Effector memory CD4-positive, alpha-beta T cell (primary cell): Measurements from ENCODE around the gene CSF1.
A peak's percentile ranks its signal among the peaks of the same experiment; 100 is the strongest.
"Not testable (repeated sequence)": the region's sequence is repeated elsewhere in the genome, so short reads cannot be mapped to it uniquely, and the experiment has no call there.

ENCODE experiments used
- DNase-seq, 3 donors: peaks; one replicate each; pipeline ENCODE4 v3.0.0-alpha.2; 2020
- H3K27ac ChIP-seq: 2 replicates; pipeline ENCODE4 v1.7.0; 2013; ENCODE audit warnings: mild to moderate bottlenecking, low read length, moderate library complexity; ENCODE audit not compliant: insufficient read depth, poor library complexity, severe bottlenecking
- H3K27me3 ChIP-seq: replicated peaks from 2 replicates; pipeline ENCODE4 v1.7.0; 2013; ENCODE audit warnings: mild to moderate bottlenecking, low read length; ENCODE audit not compliant: insufficient read depth, control insufficient read depth, poor library complexity, severe bottlenecking
- H3K36me3 ChIP-seq: 2 replicates; pipeline ENCODE4 v1.7.0; 2013; ENCODE audit warnings: mild to moderate bottlenecking, low read length, moderate library complexity; ENCODE audit not compliant: control insufficient read depth, insufficient read depth
- H3K4me1 ChIP-seq: 2 replicates; pipeline ENCODE4 v1.7.0; 2013; ENCODE audit warnings: low read length, mild to moderate bottlenecking; ENCODE audit not compliant: control insufficient read depth, insufficient read depth, poor library complexity, severe bottlenecking
- H3K4me3 ChIP-seq: 2 replicates; pipeline ENCODE4 v1.7.0; 2013; ENCODE audit warnings: low read length, low read depth, mild to moderate bottlenecking; ENCODE audit not compliant: insufficient read depth, poor library complexity, severe bottlenecking
- H3K9me3 ChIP-seq: 2 replicates; pipeline ENCODE4 v1.7.0; 2013; ENCODE audit warnings: mild to moderate bottlenecking, low read length, moderate library complexity; ENCODE audit not compliant: control insufficient read depth
- total RNA-seq, 3 donors: gene quantifications; one replicate each; lab custom pipeline; 2026; lab: John Stamatoyannopoulos, UW

The CSF1 gene, protein sequence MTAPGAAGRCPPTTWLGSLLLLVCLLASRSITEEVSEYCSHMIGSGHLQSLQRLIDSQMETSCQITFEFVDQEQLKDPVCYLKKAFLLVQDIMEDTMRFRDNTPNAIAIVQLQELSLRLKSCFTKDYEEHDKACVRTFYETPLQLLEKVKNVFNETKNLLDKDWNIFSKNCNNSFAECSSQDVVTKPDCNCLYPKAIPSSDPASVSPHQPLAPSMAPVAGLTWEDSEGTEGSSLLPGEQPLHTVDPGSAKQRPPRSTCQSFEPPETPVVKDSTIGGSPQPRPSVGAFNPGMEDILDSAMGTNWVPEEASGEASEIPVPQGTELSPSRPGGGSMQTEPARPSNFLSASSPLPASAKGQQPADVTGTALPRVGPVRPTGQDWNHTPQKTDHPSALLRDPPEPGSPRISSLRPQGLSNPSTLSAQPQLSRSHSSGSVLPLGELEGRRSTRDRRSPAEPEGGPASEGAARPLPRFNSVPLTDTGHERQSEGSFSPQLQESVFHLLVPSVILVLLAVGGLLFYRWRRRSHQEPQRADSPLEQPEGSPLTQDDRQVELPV
- 27.5 to 41.0 (median 38.4) reads per million in 3 donors for total RNA-seq

GRCh38 chr1:109910123-109910962, at the start of gene CSF1:
Gene CSF1 (plus strand): TSS chr1:109910849. CDS start chr1:109911024, 175 bp downstream.
- Histone ChIP-seq H3K9me3 (no peaks in the 10 kb centered on the region), H3K27me3 (no peaks in the 10 kb centered on the region), H3K27ac (peak within 1 kb of the TSS; percentile 67), H3K36me3 (no peaks in the 10 kb centered on the region), H3K4me3 (peak within 1 kb of the TSS; percentile 77), H3K4me1 (peaks cover 49% of the 10 kb centered on the region)
- DNase-seq, result peak; percentile 38 to 49 (median 44)

- H3K9me3 ChIP-seq, H3K27me3 ChIP-seq, H3K36me3 ChIP-seq, H3K4me3 ChIP-seq, DNase-seq, H3K4me1 ChIP-seq, H3K27ac ChIP-seq: not testable (repeated sequence)
These were observed 49.0 kb upstream of the CSF1 start for GRCh38 chr1:109861616-109862015.

DNA sequence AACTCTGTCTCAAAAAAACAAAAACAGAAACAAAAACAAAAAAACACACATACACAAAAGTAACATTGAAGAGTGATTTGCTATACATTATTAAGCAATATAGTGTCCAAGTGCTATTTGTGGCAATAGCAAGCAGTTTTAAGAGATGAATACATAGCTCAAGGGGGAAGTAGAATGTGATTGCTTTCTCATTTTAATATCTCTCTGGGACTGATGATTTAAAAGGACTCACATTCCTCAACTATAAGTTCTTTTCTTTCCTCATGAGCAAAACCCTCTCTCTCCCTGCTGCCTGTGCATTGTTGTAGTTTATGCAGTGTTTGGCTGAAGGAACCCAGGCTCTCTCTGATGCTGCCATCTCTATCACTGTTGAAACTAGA, 47.0 kb upstream of the CSF1 start:
- no peak overlapping the region for H3K27ac ChIP-seq
- H3K27me3 ChIP-seq, result no peaks in the 10 kb centered on the region
- no peaks in the 10 kb centered on the region for H3K36me3 ChIP-seq
- H3K9me3 ChIP-seq, result no peaks in the 10 kb centered on the region
- H3K4me3 ChIP-seq, result no peak overlapping the region
- no peaks in the 10 kb centered on the region for H3K4me1 ChIP-seq
- no peak for DNase-seq

GRCh38 chr1:109864047-109864822, 46.4 kb upstream of the CSF1 start:
- Histone ChIP-seq H3K27ac (no peak overlapping the region), H3K27me3 (no peaks in the 10 kb centered on the region)

GRCh38 chr1:109864930-109865612, 45.6 kb upstream of the CSF1 start:
- Histone ChIP-seq H3K27me3 (no peaks in the 10 kb centered on the region), H3K27ac (no peak overlapping the region), H3K9me3 (no peaks in the 10 kb centered on the region), H3K36me3 (no peaks in the 10 kb centered on the region), H3K4me3 (no peak overlapping the region), H3K4me1 (no peaks in the 10 kb centered on the region)
- DNase-seq, result no peak

More at GRCh38 chr1:109864047-109864822, 46.4 kb upstream of the CSF1 start:
- Histone ChIP-seq H3K36me3 (no peaks in the 10 kb centered on the region), H3K4me1 (no peaks in the 10 kb centered on the region), H3K4me3 (no peak overlapping the region), H3K9me3 (no peaks in the 10 kb centered on the region)
- DNase-seq, result no peak

GRCh38 chr1:109866071-109866470, 44.6 kb upstream of the CSF1 start:
- H3K27ac ChIP-seq, result no peak overlapping the region
- no peak for DNase-seq
- H3K4me3 ChIP-seq, result no peak overlapping the region
- no peaks in the 10 kb centered on the region for H3K27me3 ChIP-seq
- H3K9me3 ChIP-seq, result no peaks in the 10 kb centered on the region
- no peaks in the 10 kb centered on the region for H3K4me1 ChIP-seq
- H3K36me3 ChIP-seq, result no peaks in the 10 kb centered on the region

DNA sequence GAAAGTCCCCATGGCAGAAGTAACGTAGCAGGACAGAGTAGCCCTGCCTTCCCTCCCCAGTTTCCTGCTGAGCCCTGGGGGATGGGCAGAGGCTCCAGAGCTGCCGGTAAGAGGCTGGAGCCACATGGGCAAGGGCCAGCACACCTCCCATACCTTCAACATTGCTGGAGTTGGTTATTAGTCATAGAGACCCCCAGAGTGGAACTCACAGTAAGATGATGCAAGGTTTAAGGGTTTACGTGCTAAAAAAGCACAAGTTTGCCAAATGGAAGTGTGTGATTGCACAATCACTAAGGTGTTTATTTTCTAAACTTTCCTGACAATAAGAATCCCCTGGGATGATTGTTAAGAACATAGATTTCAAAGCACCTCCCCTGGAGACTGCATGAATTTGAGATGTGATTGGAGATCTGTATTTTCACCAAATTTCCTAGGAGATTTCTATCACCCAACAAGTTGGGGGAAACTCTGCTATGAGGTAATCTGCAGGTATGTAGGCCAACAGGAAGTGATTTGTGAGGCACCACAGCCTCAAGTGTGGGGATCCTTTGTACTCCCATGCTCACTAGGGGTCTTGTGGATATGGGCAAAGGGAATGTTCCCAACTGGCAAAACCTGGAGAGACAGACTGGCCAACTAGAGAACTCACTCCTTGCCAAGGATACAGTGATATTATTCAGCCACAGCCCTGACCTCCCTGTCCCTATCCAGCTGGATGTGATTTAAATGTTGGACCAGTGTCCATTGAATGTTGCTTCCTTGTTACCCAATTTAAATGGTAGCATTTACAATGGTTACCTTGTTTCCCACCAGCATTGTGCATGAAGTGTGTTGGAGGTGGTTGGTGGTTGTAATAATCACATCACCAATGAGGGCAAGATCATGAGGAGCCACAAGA, 37.1 kb upstream of the CSF1 start:
- Histone ChIP-seq H3K4me1 (peaks cover 11% of the 10 kb centered on the region), H3K4me3 (no peak overlapping the region), H3K27me3 (no peaks in the 10 kb centered on the region), H3K36me3 (no peaks in the 10 kb centered on the region), H3K9me3 (no peaks in the 10 kb centered on the region), H3K27ac (no peak overlapping the region)
- no peak for DNase-seq

- no peak overlapping the region for H3K4me3 ChIP-seq
- H3K9me3 ChIP-seq, result no peaks in the 10 kb centered on the region
- no peaks in the 10 kb centered on the region for H3K27me3 ChIP-seq
- DNase-seq, result no peak
- H3K36me3 ChIP-seq, result no peaks in the 10 kb centered on the region
- no peak overlapping the region for H3K27ac ChIP-seq
- H3K4me1 ChIP-seq, result peaks cover 11% of the 10 kb centered on the region
These were observed 36.2 kb upstream of the CSF1 start for GRCh38 chr1:109874445-109874844.
